SK-N-SH treated with all-trans-retinoic acid at 6 μM for 48 hours (cell line): ENCODE measurements around the gene KLHDC3.

ENCODE experiments used
- ARNTL ChIP-seq: fragments of 450-650 bp; formaldehyde crosslinking; IDR thresholded peaks from 2 replicates; pipeline ENCODE4 v1.5.0; 2020; ENCODE audit warnings: low read depth, mild to moderate bottlenecking, moderate library complexity, borderline replicate concordance
- CREB5 ChIP-seq: fragments of 250-450 bp; sonication (Bioruptor Pico); IDR thresholded peaks from 2 replicates; pipeline ENCODE4 v1.5.1; 2020; ENCODE audit warnings: low read depth, mild to moderate bottlenecking, moderate library complexity
- GLIS3 ChIP-seq: fragments of 250-450 bp; sonication (Bioruptor Pico); IDR thresholded peaks from 2 replicates; pipeline ENCODE4 v1.5.0; 2020; ENCODE audit warnings: mild to moderate bottlenecking, moderate library complexity
- PATZ1 ChIP-seq: fragments of 250-450 bp; sonication (Bioruptor Pico); IDR thresholded peaks from 2 replicates; pipeline ENCODE4 v1.8.0; 2020; ENCODE audit warnings: mild to moderate bottlenecking, moderate library complexity, borderline replicate concordance
- PPARA ChIP-seq: fragments of 250-450 bp; sonication (Bioruptor Pico); IDR thresholded peaks from 2 replicates; pipeline ENCODE4 v1.5.0; 2020; ENCODE audit warnings: mild to moderate bottlenecking, borderline replicate concordance
- TCF4 ChIP-seq: fragments of 250-450 bp; sonication (Bioruptor Pico); IDR thresholded peaks from 2 replicates; pipeline ENCODE4 v1.8.0; 2021; ENCODE audit warnings: mild to moderate bottlenecking, moderate library complexity, borderline replicate concordance
- ZFP3 ChIP-seq: fragments of 250-450 bp; sonication (Bioruptor Pico); IDR thresholded peaks from 2 replicates; pipeline ENCODE4 v1.5.0; 2020; ENCODE audit warnings: mild to moderate bottlenecking, moderate library complexity
- ZNF70 ChIP-seq: fragments of 450-650 bp; formaldehyde crosslinking; IDR thresholded peaks from 2 replicates; pipeline ENCODE4 v1.5.0; 2020; ENCODE audit warnings: mild to moderate bottlenecking, moderate library complexity
- ZNF8 ChIP-seq: fragments of 450-650 bp; formaldehyde crosslinking; IDR thresholded peaks from 2 replicates; pipeline ENCODE4 v1.5.0; 2020; ENCODE audit warnings: mild to moderate bottlenecking, moderate library complexity
- TF ChIP-seq, protein P1 (sequence below): fragments of 250-450 bp; sonication (Bioruptor Pico); IDR thresholded peaks from 2 replicates; pipeline ENCODE4 v1.5.0; 2020; ENCODE audit warnings: mild to moderate bottlenecking, moderate library complexity

DNA sequence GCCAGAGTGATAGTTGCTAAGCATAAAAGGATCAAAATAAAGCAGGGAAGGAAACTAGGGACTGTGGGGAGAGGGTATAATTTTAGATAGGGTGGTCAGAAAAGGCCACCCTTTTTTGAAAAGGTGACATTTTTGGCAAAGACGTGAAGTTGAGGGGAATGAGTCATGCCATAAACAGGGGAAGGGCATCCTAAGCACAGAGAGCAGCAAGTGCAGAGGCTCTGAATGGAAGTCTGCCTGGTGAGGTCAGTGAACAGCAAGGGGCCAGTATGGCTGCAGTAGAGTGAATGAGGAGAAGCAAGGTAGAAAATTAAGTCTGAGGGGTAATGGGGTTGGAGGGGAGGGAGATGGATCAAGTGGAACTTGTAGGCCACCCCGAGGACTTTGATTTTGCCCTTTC, 47.8 kb downstream of the KLHDC3 start:
- TF ChIP-seq ZNF8 (no peak), TCF4 (no peak), PPARA (CRISPR knock-in tag) (no peak), ZNF70 (CRISPR knock-in tag) (no peak), PATZ1 (CRISPR knock-in tag) (no peak), GLIS3 (CRISPR knock-in tag) (no peak), ZFP3 (no peak), ARNTL (CRISPR knock-in tag) (no peak), CREB5 (CRISPR knock-in tag) (no peak)
- TF ChIP-seq, protein P1, sequence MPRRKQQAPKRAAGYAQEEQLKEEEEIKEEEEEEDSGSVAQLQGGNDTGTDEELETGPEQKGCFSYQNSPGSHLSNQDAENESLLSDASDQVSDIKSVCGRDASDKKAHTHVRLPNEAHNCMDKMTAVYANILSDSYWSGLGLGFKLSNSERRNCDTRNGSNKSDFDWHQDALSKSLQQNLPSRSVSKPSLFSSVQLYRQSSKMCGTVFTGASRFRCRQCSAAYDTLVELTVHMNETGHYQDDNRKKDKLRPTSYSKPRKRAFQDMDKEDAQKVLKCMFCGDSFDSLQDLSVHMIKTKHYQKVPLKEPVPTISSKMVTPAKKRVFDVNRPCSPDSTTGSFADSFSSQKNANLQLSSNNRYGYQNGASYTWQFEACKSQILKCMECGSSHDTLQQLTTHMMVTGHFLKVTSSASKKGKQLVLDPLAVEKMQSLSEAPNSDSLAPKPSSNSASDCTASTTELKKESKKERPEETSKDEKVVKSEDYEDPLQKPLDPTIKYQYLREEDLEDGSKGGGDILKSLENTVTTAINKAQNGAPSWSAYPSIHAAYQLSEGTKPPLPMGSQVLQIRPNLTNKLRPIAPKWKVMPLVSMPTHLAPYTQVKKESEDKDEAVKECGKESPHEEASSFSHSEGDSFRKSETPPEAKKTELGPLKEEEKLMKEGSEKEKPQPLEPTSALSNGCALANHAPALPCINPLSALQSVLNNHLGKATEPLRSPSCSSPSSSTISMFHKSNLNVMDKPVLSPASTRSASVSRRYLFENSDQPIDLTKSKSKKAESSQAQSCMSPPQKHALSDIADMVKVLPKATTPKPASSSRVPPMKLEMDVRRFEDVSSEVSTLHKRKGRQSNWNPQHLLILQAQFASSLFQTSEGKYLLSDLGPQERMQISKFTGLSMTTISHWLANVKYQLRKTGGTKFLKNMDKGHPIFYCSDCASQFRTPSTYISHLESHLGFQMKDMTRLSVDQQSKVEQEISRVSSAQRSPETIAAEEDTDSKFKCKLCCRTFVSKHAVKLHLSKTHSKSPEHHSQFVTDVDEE (CRISPR knock-in tag) = no peak
